Measurements from ENCODE around the gene SLC45A3.

DNA sequence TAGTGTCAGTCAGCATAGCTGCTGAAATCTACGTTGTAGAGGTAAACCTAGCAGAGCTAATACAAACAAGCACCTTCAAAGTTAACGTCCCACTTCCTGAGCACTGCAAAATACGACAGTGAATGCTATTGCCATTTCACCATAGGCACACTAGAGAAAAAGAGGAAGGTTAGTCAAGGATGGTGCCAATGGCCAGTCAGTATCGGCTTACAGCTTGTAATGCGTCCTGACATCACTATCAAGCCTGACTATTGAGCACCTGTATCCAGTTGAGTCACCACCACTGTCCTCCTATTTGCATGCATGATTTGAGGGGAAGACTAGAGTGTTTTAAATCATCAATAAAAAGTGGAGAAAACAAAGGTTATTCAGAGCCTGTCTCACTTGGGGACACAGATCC is 35.3 kb upstream of the SLC45A3 start:
- TF ChIP-seq TAF1 (IDR thresholded peaks at IDR 0.05; ENCODE audit: borderline replicate concordance, insufficient read depth, low read length) (no peak), POLR2AphosphoS5 (IDR thresholded peaks at IDR 0.05; ENCODE audit: low read depth, low read length) (no peak)
